ENCODE results near the gene GREB1. TPM values are rescaled to one million over a fixed set of nuclear protein-coding genes. Genes with fewer than 3 reads are reported as not detected.

The GREB1 gene
- total RNA-seq, 1 donor from 2014 or later, result under 0.01 TPM

DNA sequence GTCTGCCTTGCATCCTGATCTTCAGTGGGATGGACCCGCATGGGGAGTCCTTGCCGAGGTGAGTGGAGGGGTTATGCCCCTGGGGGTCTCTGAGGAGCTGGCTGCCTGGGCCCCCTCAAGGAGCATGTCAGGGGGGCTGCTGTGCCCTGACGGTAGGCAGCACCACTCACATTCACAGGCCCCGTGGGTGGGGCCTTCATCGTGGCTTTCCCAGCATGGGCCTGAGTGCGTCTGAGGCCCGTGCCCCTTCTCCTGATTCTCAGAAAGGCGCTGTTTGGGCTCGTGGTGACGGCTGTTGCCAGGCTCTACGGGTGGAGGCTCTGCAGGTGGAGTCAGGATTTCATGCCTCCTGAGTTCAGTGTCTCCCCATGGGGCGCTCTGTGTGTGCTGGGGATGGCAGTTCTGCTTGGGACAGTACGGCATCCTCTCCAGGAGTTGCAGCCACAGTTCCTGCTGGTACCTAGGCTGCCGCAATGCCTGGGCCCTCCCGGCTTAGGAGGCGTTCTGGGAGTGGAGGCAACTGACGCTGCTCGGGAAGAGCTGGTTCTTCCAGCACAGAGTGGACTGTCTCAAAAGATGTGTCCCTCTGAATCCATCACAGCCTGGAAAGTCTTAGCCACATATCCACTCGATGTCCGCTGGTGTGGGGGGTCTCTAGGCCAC is 78.8 kb downstream of the GREB1 start:
- H3K36me3 ChIP-seq (ENCODE audit: control insufficient read depth, insufficient read depth, low read length), result no peaks in the 10 kb centered on the region
- DNase-seq (ENCODE audit: low read depth) (no peak), FAIRE-seq (peak; percentile 55)
- H3K4me3 ChIP-seq (ENCODE audit: low read depth, low read length), result no peak overlapping the region
- H3K27me3 ChIP-seq (ENCODE audit: control insufficient read depth, insufficient read depth, low read length), result no peaks in the 10 kb centered on the region
- no peak for TF ChIP-seq CTCF (IDR thresholded peaks at IDR 0.05; ENCODE audit: insufficient read depth, low read length, severe bottlenecking)

GRCh38 chr2:11613297-11613696 is 79.5 kb downstream of the GREB1 start:
- no peak for TF ChIP-seq CTCF (IDR thresholded peaks at IDR 0.05; ENCODE audit: insufficient read depth, low read length, severe bottlenecking)

DNA sequence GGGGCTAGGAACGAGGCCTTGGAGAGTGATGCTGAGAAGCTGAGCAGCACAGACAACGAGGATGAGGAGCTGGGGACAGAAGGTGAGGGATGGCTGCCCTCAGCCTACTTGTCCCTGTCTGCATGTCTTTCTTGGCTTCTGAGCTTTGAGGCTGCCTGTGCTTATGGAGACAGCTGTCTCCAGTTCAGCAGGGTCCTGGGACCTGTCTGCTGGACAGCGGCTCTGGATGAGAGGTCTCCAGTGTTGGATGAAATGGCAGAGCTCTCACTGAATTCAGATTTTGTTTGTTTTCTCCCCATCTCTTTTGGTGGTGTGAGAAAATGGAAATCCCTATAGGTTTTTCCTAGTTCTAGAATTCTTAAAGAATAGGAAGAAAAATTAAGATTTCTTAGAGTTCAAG is 81.4 kb downstream of the GREB1 start:
- TF ChIP-seq CTCF (IDR thresholded peaks at IDR 0.05; ENCODE audit: insufficient read depth, low read length, severe bottlenecking), result no peak
- no peaks in the 10 kb centered on the region for H3K27me3 ChIP-seq (ENCODE audit: control insufficient read depth, insufficient read depth, low read length)
- DNase-seq (ENCODE audit: low read depth) (no peak), FAIRE-seq (no peak)
- no peaks in the 10 kb centered on the region for H3K36me3 ChIP-seq (ENCODE audit: control insufficient read depth, insufficient read depth, low read length)
- H3K4me3 ChIP-seq (ENCODE audit: low read depth, low read length), result no peak overlapping the region

More at GRCh38 chr2:11613297-11613696, 79.5 kb downstream of the GREB1 start:
- FAIRE-seq, result no peak
- Histone ChIP-seq H3K4me3 (ENCODE audit: low read depth, low read length) (no peak overlapping the region), H3K36me3 (ENCODE audit: control insufficient read depth, insufficient read depth, low read length) (no peaks in the 10 kb centered on the region), H3K27me3 (ENCODE audit: control insufficient read depth, insufficient read depth, low read length) (no peaks in the 10 kb centered on the region)
- no peak for DNase-seq (ENCODE audit: low read depth)

GRCh38 chr2:11616097-11616687 is 82.3 kb downstream of the GREB1 start:
- peak; percentile 68 for FAIRE-seq
- Histone ChIP-seq H3K36me3 (ENCODE audit: control insufficient read depth, insufficient read depth, low read length) (no peaks in the 10 kb centered on the region), H3K27me3 (ENCODE audit: control insufficient read depth, insufficient read depth, low read length) (no peaks in the 10 kb centered on the region), H3K4me3 (ENCODE audit: low read depth, low read length) (no peak overlapping the region)
- no peak for DNase-seq (ENCODE audit: low read depth)
- TF ChIP-seq CTCF (IDR thresholded peaks at IDR 0.05; ENCODE audit: insufficient read depth, low read length, severe bottlenecking), result no peak

GRCh38 chr2:11616851-11617415 is 83.1 kb downstream of the GREB1 start:
- DNase-seq (ENCODE audit: low read depth), result no peak
- no peak for TF ChIP-seq CTCF (IDR thresholded peaks at IDR 0.05; ENCODE audit: insufficient read depth, low read length, severe bottlenecking)
- H3K4me3 ChIP-seq (ENCODE audit: low read depth, low read length), result no peak overlapping the region
- FAIRE-seq, result no peak
- H3K36me3 ChIP-seq (ENCODE audit: control insufficient read depth, insufficient read depth, low read length), result no peaks in the 10 kb centered on the region
- H3K27me3 ChIP-seq (ENCODE audit: control insufficient read depth, insufficient read depth, low read length), result no peaks in the 10 kb centered on the region

Data from bronchial epithelial cell (primary cell).